ENCODE data around the gene B3GNT2. TPM values are rescaled to one million over a fixed set of nuclear protein-coding genes. Genes with fewer than 3 reads are reported as not detected.

Gene B3GNT2
- total RNA-seq, 1 experiment from 2014 or later, result 13.6 TPM

Small RNA genes lying within 50 kb of the gene (small RNA-seq; reads per million reads assigned to genes)
- gene MIR5192, result 0 reads per million in 2 experiments
- 0 reads per million in 2 experiments for gene RN7SL51P
